K562 (cell line): Measurements from ENCODE around the gene TRIM25. TPM values are rescaled to one million over a fixed set of nuclear protein-coding genes. Genes with fewer than 3 reads are reported as not detected.
A peak's percentile ranks its signal among the peaks of the same experiment; 100 is the strongest.

ENCODE experiments used
- ATAC-seq: fragments of 200-7000 bp; cut with Tn5 transposase; 3 replicates; pipeline ENCODE4 v1.9.1; 2020; ENCODE audit warnings: moderate library complexity
- BruUV-seq: library from RNA; stranded (reverse); fragments of 400-500 nt; replicated peaks from 2 replicates; lab custom pipeline; 2021; lab: Mats Ljungman, UMichigan
- CTCF ChIA-PET: fragments of 300-600 bp; formaldehyde crosslinking; extraction: SDS; loops from one replicate; lab custom pipeline; 2021; ENCODE audit warnings: low intra/inter-chr PET ratio; lab: Yijun Ruan, JAX
- POLR2A ChIA-PET: fragments of 300-600, 350-650 bp; sonication (Branson Sonifier 250); formaldehyde crosslinking; extraction: SDS; loops from one replicate; lab custom pipeline; 2021; ENCODE audit warnings: antibody characterized with exemption, inconsistent platforms; lab: Yijun Ruan, JAX
- DNase-seq, 4 experiments: peaks; one replicate each; pipeline versions ENCODE4 v3.0.0 to v3.0.0-alpha.2; 2011 to 2018; ENCODE audit warnings: low spot score in 3 of 4, mixed read lengths in 3 of 4; ENCODE audit errors: extremely low read depth in 1 of 4
- FAIRE-seq: peaks from 2 replicates; lab custom pipeline; 2011; peaks lifted over from hg19 to GRCh38; lab: Jason Lieb, UNC
- H2AFZ ChIP-seq: 2 replicates; pipeline ENCODE4 v1.6.0; 2011; ENCODE audit warnings: low read depth, low read length, control low read depth, inconsistent platforms
- H3K27ac ChIP-seq: fragments of 200-600 bp; 3 replicates; pipeline ENCODE4 v1.8.0; 2011; ENCODE audit warnings: low read depth, mild to moderate bottlenecking, control low read depth, inconsistent platforms, low read length, moderate library complexity, mixed read lengths; ENCODE audit errors: extremely low read depth
- H3K27me3 ChIP-seq, 2 experiments: fragments of 300-600 bp in 1 of 2; 2 replicates in 1 of 2; 3 replicates in 1 of 2; pipeline versions ENCODE4 v1.6.0 to v1.8.0; 2011; ENCODE audit warnings: inconsistent platforms in 2 of 2, low read length in 2 of 2, mild to moderate bottlenecking in 1 of 2, mixed read lengths in 1 of 2, moderate library complexity in 1 of 2; ENCODE audit not compliant: control insufficient read depth in 2 of 2, insufficient read depth in 2 of 2
- H3K36me3 ChIP-seq: fragments of 300-600 bp; 3 replicates; pipeline ENCODE4 v1.8.0; 2011; ENCODE audit warnings: mild to moderate bottlenecking, low read length, inconsistent platforms; ENCODE audit not compliant: control insufficient read depth, insufficient read depth
- H3K4me1 ChIP-seq, 2 experiments: fragments of 200-600 bp in 1 of 2; replicated peaks in 1 of 2; 2 replicates in 1 of 2; 3 replicates in 1 of 2; pipeline versions ENCODE4 v1.5.1 to v1.8.0; 2011; ENCODE audit warnings: inconsistent platforms in 2 of 2, low read length in 2 of 2, mild to moderate bottlenecking in 1 of 2, mixed read lengths in 1 of 2, moderate library complexity in 1 of 2; ENCODE audit not compliant: control insufficient read depth in 2 of 2, insufficient read depth in 2 of 2
- H3K4me2 ChIP-seq: 2 replicates; pipeline ENCODE4 v1.6.1; 2011; ENCODE audit warnings: low read length, control low read depth, inconsistent platforms, mixed read lengths; ENCODE audit not compliant: insufficient read depth
- H3K4me3 ChIP-seq: fragments of 200-600 bp; sonication (generic), shearing (Covaris generic); 2 replicates; pipeline ENCODE4 v1.5.1; 2016; ENCODE audit warnings: control low read depth, inconsistent platforms
- H3K79me2 ChIP-seq: fragments of 200-600 bp; 3 replicates; pipeline ENCODE4 v1.8.0; 2011; ENCODE audit warnings: low read length, inconsistent platforms; ENCODE audit not compliant: control insufficient read depth, insufficient read depth
- H3K9ac ChIP-seq, 2 experiments: 2 replicates each; pipeline versions ENCODE4 v1.6.0 to v1.6.1; 2011; ENCODE audit warnings: low read depth in 2 of 2, low read length in 2 of 2, control low read depth in 1 of 2, inconsistent platforms in 1 of 2, mild to moderate bottlenecking in 1 of 2, mixed read lengths in 1 of 2; ENCODE audit not compliant: insufficient read depth in 1 of 2
- H3K9me1 ChIP-seq: one replicate; pipeline ENCODE4 v1.6.0; 2011; ENCODE audit warnings: inconsistent platforms, mild to moderate bottlenecking, low read length, moderate library complexity; ENCODE audit not compliant: control insufficient read depth, insufficient read depth
- H3K9me3 ChIP-seq: replicated peaks from 2 replicates; pipeline ENCODE4 v1.5.1; 2011; ENCODE audit warnings: low read depth, low read length, inconsistent platforms; ENCODE audit not compliant: control insufficient read depth, insufficient read depth
- H4K20me1 ChIP-seq: replicated peaks from 2 replicates; pipeline ENCODE4 v1.6.1; 2011; ENCODE audit warnings: low read length, inconsistent platforms, mixed read lengths; ENCODE audit not compliant: control insufficient read depth, insufficient read depth
- ADNP ChIP-seq: fragments of 200-800 bp; sonication (Bioruptor generic); IDR thresholded peaks from 2 replicates; pipeline ENCODE4 v1.6.1; 2016; ENCODE audit warnings: missing genetic modification characterization, missing compliant biosample characterization
- ARID2 ChIP-seq: fragments of 450-650 bp; IDR thresholded peaks from 2 replicates; pipeline ENCODE4 v1.6.1; 2017; ENCODE audit warnings: antibody characterized with exemption, mild to moderate bottlenecking
- CC2D1A ChIP-seq: fragments of 450-650 bp; IDR thresholded peaks from 2 replicates; pipeline ENCODE4 v1.6.1; 2017; ENCODE audit warnings: mild to moderate bottlenecking
- CCAR2 ChIP-seq: fragments of 200-400 bp; formaldehyde crosslinking; IDR thresholded peaks from 2 replicates; pipeline ENCODE4 v1.6.1; 2017; ENCODE audit warnings: mild to moderate bottlenecking, low read depth, low read length
- CEBPG ChIP-seq, 3 experiments: fragments of 200-800 bp in 1 of 3; sonication (Bioruptor generic) in 1 of 3; sonication (generic) in 1 of 3; formaldehyde crosslinking in 1 of 3; IDR thresholded peaks in 2 of 3; conservative IDR thresholded peaks in 1 of 3; 2 replicates each; pipeline versions ENCODE4 v1.6.1 to v1.8.0; 2016 to 2022; ENCODE audit warnings: missing compliant biosample characterization in 2 of 3, missing genetic modification characterization in 2 of 3, mild to moderate bottlenecking in 1 of 3, missing genetic modification reagents in 1 of 3
- CTCF ChIP-seq, 3 experiments: IDR thresholded peaks in 2 of 3; conservative IDR thresholded peaks in 1 of 3; 2 replicates each; pipeline ENCODE4 v1.5.1; 2011 to 2012; ENCODE audit warnings: low read length in 3 of 3, mild to moderate bottlenecking in 3 of 3, control low read depth in 2 of 3, improper control_type of control experiment in 1 of 3, inconsistent platforms in 1 of 3, low read depth in 1 of 3, mixed read lengths in 1 of 3, moderate library complexity in 1 of 3; ENCODE audit not compliant: insufficient read depth in 2 of 3
- DACH1 ChIP-seq: fragments of 450-650 bp; IDR thresholded peaks from 2 replicates; pipeline ENCODE4 v1.6.1; 2018; ENCODE audit not compliant: partially characterized antibody
- NCOA4 ChIP-seq: fragments of 450-650 bp; IDR thresholded peaks from 2 replicates; pipeline ENCODE4 v1.6.1; 2018; ENCODE audit warnings: mild to moderate bottlenecking; ENCODE audit not compliant: partially characterized antibody
- RAD21 ChIP-seq, 2 experiments: fragments of 250-450 bp in 1 of 2; fragments of 450-650 bp in 1 of 2; sonication (Bioruptor Pico) in 1 of 2; formaldehyde crosslinking in 1 of 2; IDR thresholded peaks in 1 of 2; conservative IDR thresholded peaks in 1 of 2; 2 replicates each; pipeline versions ENCODE4 v1.4.0 to v1.8.0; 2020 to 2022; ENCODE audit warnings: mild to moderate bottlenecking in 2 of 2, moderate library complexity in 1 of 2
- RB1 ChIP-seq: fragments of 450-650 bp; IDR thresholded peaks from 2 replicates; pipeline ENCODE4 v1.6.1; 2017; ENCODE audit warnings: low read depth, mild to moderate bottlenecking
- RBM14 ChIP-seq: fragments of 200-400 bp; formaldehyde crosslinking; IDR thresholded peaks from 2 replicates; pipeline ENCODE4 v1.6.1; 2018; ENCODE audit warnings: low read depth, mild to moderate bottlenecking, low read length, moderate library complexity, borderline replicate concordance; ENCODE audit not compliant: insufficient read depth
- SMC3 ChIP-seq: conservative IDR thresholded peaks from 2 replicates; pipeline ENCODE4 v1.6.1; 2011; ENCODE audit warnings: low read depth, low read length, improper control_type of control experiment; ENCODE audit not compliant: insufficient read depth
- ZFX ChIP-seq: sonication (generic); formaldehyde crosslinking; IDR thresholded peaks from 2 replicates; pipeline ENCODE4 v1.8.0; 2022; ENCODE audit warnings: mild to moderate bottlenecking, missing genetic modification reagents, moderate library complexity
- ZNF644 ChIP-seq: fragments of 200-800 bp; sonication (Bioruptor generic); IDR thresholded peaks from 2 replicates; pipeline ENCODE4 v1.6.1; 2016; ENCODE audit warnings: low read depth, missing genetic modification characterization, missing compliant biosample characterization
- ZNF655 ChIP-seq: fragments of 250-450 bp; sonication (Bioruptor Pico); IDR thresholded peaks from 2 replicates; pipeline ENCODE4 v1.5.0; 2021
- ZNF778 ChIP-seq: fragments of 450-650 bp; formaldehyde crosslinking; IDR thresholded peaks from 2 replicates; pipeline ENCODE4 v1.4.0; 2020; ENCODE audit warnings: mild to moderate bottlenecking, moderate library complexity
- WGBS: fragments of 100-300 bp; shearing (Covaris generic); methylation state at CpG from one replicate; pipeline ENCODE4 v1.1.6; 2016; ENCODE audit warnings: low coverage, mixed read lengths; ENCODE audit not compliant: insufficient coverage; ENCODE audit errors: missing lambda C conversion rate; 5-methylcytosine and 5-hydroxymethylcytosine counted together
- in situ Hi-C: fragments of 300-500 bp; cut with MboI; formaldehyde crosslinking; loops from 4 replicates; pipeline ENCODE4 v1.15.0; 2018; ENCODE audit warnings: inconsistent platforms, mixed read lengths
- intact Hi-C: fragments of 100-400 bp; cut with micrococcal nuclease; formaldehyde crosslinking; loops from 2 replicates; pipeline ENCODE4 v1.14.2; 2022
- polyA plus RNA-seq, 8 experiments: library from polyadenylated mRNA; depleted of rRNA in 4 of 8; stranded (reverse) in 5 of 8; unstranded in 3 of 8; fragments of >200 nt; fragmentation: Nextera tagmentation in 2 of 8; fragmentation: Illumina TruSeq in 1 of 8; extraction: Ambion mirVana in 2 of 8; extraction: Trizol in 1 of 8; gene quantifications; 2 replicates each; pipeline versions ENCODE4 v1.2.1 to v1.2.3, GENCODE V29; 2011 to 2014; ENCODE audit warnings: inconsistent platforms in 1 of 8, missing spikeins in 1 of 8
- total RNA-seq, 7 experiments: library from RNA; depleted of rRNA in 6 of 7; stranded (reverse); fragments of >200 nt in 6 of 7; fragmentation: Illumina TruSeq in 2 of 7; extraction: Trizol in 2 of 7; gene quantifications; 2 replicates each; pipeline versions ENCODE4 v1.2.1 to v1.2.3, GENCODE V29; 2011 to 2021; ENCODE audit warnings: low replicate concordance in 1 of 7

The TRIM25 gene
- total and polyA plus RNA-seq, 9 of the 15 experiments (the other 6 are each of a cell fraction or from before 2014, with no cell fraction given), result 5.9 to 49.5 (median 24.5) TPM

GRCh38 chr17:56943505-56944125, 29.8 kb upstream of the TRIM25 start (continued):
- TF ChIP-seq ZNF655 (CRISPR knock-in tag) (no peak), NCOA4 (no peak), ZNF778 (CRISPR knock-in tag) (no peak), CCAR2 (no peak), CEBPG (CRISPR knock-in tag; IDR thresholded peaks at IDR 0.05) (peak; percentile 31; the same call in 1 of the 2 replicates), CEBPG (tag; conservative IDR thresholded peaks at IDR 0.05 in 1 of 2, IDR thresholded peaks at IDR 0.05 in 1 of 2) (peak; percentile 18 to 78; a peak in 2 of 4 replicates), ZNF644 (tag) (no peak)

- DNase-seq (peak; percentile 42 to 71 (median 53)), FAIRE-seq (peak; percentile 82), ATAC-seq (peak; percentile 93)
- H4K20me1 ChIP-seq, result no peaks in the 10 kb centered on the region
- H3K4me1 ChIP-seq, result peaks cover 8% of the 10 kb centered on the region in 2 experiments; a peak in 3 of 5 replicates
- H3K9me1 ChIP-seq, result no peaks in the 10 kb centered on the region
- H3K4me2 ChIP-seq, result no peak overlapping the region
- no peak overlapping the region for H3K27ac ChIP-seq
- in situ Hi-C loops (loop anchor here (5.0 kb wide), 1 partner anchor 123 kb away; no protein-coding TSS in a partner anchor), intact Hi-C loops (loop anchor here (1.0 to 10.0 kb wide), 5 partner anchors 30 to 445 kb away; partner anchors contain the start of gene NOG)
- ChIA-PET POLR2A (no interaction called here), CTCF (interaction anchor here (0.9 to 2.7 kb wide), 5 partner anchors 27 to 348 kb away, joined by 3 to 27 read pairs (median 6); no protein-coding TSS in a partner anchor)
- no peak overlapping the region for H3K9ac ChIP-seq
- H3K27me3 ChIP-seq, result no peaks in the 10 kb centered on the region
- BruUV-seq, result no TSS peak
- WGBS, result 41% methylated on average over 11 of the region's 11 CpGs
- H3K4me3 ChIP-seq, result no peak overlapping the region
- H3K9me3 ChIP-seq, result no peaks in the 10 kb centered on the region
- no peaks in the 10 kb centered on the region for H3K79me2 ChIP-seq
- H2AFZ ChIP-seq, result no peak overlapping the region
- peaks cover 77% of the 10 kb centered on the region for H3K36me3 ChIP-seq
- TF ChIP-seq ADNP (tag), result peak; percentile 42; the same call in 1 of the 2 replicates
- TF ChIP-seq RBM14, result no peak
- TF ChIP-seq SMC3, result peak; percentile 72
- TF ChIP-seq ZFX (CRISPR knock-in tag), result no peak
- TF ChIP-seq DACH1, result no peak
- TF ChIP-seq CC2D1A, result 0 out of 2 replicates have a peak, but pooled peaks have one; percentile 27
- TF ChIP-seq ARID2, result peak; percentile 28; the same call in 1 of the 2 replicates
- TF ChIP-seq CTCF (IDR thresholded peaks at IDR 0.05 in 2 of 3, conservative IDR thresholded peaks at IDR 0.05 in 1 of 3; ENCODE audit: insufficient read depth in 2 of 3, low read depth in 1 of 3, low read length in 3 of 3), result peak; percentile 63 to 88 (median 72); a peak in 5 of 6 replicates
- TF ChIP-seq RAD21 (CRISPR knock-in tag; conservative IDR thresholded peaks at IDR 0.05 in 1 of 2, IDR thresholded peaks at IDR 0.05 in 1 of 2), result peak; percentile 89 to 92
- 0 out of 2 replicates have a peak, but pooled peaks have one; percentile 47 for TF ChIP-seq RB1
These were observed 26.1 kb upstream of the TRIM25 start for GRCh38 chr17:56939869-56940484.
